NOMO-1 treated with DMSO at 0.1 percent for 48 hours (cell line): ENCODE results near the gene PARD3B.

Source experiments
- DNase-seq: peaks from one replicate; lab custom pipeline; 2025; ENCODE audit not compliant: unreplicated experiment; lab: John Stamatoyannopoulos, UW

The PARD3B gene

GRCh38 chr2:204586444-204587180 lies 41.3 kb downstream of the PARD3B start:
- DNase-seq = no peak

- no peak for DNase-seq
Observed at GRCh38 chr2:204590063-204590462, 44.8 kb downstream of the PARD3B start.

- DNase-seq = no peak
Observed at GRCh38 chr2:204591225-204591624, 46.0 kb downstream of the PARD3B start.

- DNase-seq = no peak
Observed at GRCh38 chr2:204604061-204604460, 58.8 kb downstream of the PARD3B start.

GRCh38 chr2:204608237-204608939 lies 63.1 kb downstream of the PARD3B start:
- no peak for DNase-seq

GRCh38 chr2:204611017-204611631 lies 65.8 kb downstream of the PARD3B start:
- no peak for DNase-seq

- DNase-seq = no peak
Observed at GRCh38 chr2:204611764-204612163, 66.5 kb downstream of the PARD3B start.

- DNase-seq = no peak
Observed at GRCh38 chr2:204613635-204614034, 68.4 kb downstream of the PARD3B start.

GRCh38 chr2:204615456-204615855 lies 70.2 kb downstream of the PARD3B start:
- no peak for DNase-seq

GRCh38 chr2:204625135-204625534 lies 79.9 kb downstream of the PARD3B start:
- no peak for DNase-seq

- no peak for DNase-seq
Observed at GRCh38 chr2:204628926-204629712, 83.8 kb downstream of the PARD3B start.

- DNase-seq = no peak
Observed at GRCh38 chr2:204632410-204632809, 87.1 kb downstream of the PARD3B start.

- no peak for DNase-seq
Observed at GRCh38 chr2:204634564-204634963, 89.3 kb downstream of the PARD3B start.

GRCh38 chr2:204635478-204635877 lies 90.2 kb downstream of the PARD3B start:
- DNase-seq = no peak

GRCh38 chr2:204638471-204639194 lies 93.4 kb downstream of the PARD3B start:
- DNase-seq = no peak

- DNase-seq = no peak
Observed at GRCh38 chr2:204643326-204643725, 98.1 kb downstream of the PARD3B start.

- no peak for DNase-seq
Observed at GRCh38 chr2:204645018-204645773, 99.9 kb downstream of the PARD3B start.

- no peak for DNase-seq
Observed at GRCh38 chr2:204647626-204648025, 102.4 kb downstream of the PARD3B start.

- DNase-seq = no peak
Observed at GRCh38 chr2:204650611-204651010, 105.3 kb downstream of the PARD3B start.

- no peak for DNase-seq
Observed at GRCh38 chr2:204652063-204652462, 106.8 kb downstream of the PARD3B start.
